ENCODE measurements around the gene PIK3C2A.

The PIK3C2A gene

DNA sequence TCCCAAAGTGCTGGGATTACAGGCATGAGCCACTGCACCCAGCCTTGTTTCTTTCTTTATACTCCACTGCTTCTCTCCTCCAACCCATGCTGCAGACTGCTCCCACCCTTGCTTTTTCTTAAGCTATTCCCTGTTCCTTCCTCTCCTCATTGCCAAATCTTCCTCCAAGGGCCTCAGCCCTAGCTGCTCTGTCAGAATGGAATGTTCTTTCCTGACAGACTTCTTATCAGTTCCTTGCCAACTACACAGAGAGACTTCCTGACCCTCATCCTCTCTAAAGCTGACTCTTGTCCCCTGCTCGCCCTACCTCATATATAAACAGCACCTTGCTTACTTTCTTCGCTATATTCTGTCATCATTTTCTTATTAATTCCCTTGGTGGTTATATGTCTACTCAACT is 16.9 kb upstream of the PIK3C2A start:
- Histone ChIP-seq H3K36me3 (ENCODE audit: insufficient read depth) (no peaks in the 10 kb centered on the region), H3K4me3 (IDR thresholded peaks at IDR 0.05; ENCODE audit: insufficient read depth, low read depth, low read length) (no peak overlapping the region), H3K79me2 (ENCODE audit: insufficient read depth, low read depth) (no peaks in the 10 kb centered on the region), H3K4me1 (ENCODE audit: low read depth, poor library complexity, severe bottlenecking) (peaks cover 2% of the 10 kb centered on the region), H2AFZ (ENCODE audit: low read depth) (no peak overlapping the region), H3K4me2 (no peak overlapping the region), H3K9ac (no peak overlapping the region), H3K27ac (no peak overlapping the region), H4K20me1 (ENCODE audit: insufficient read depth) (no peaks in the 10 kb centered on the region), H3K27me3 (ENCODE audit: insufficient read depth, low read depth) (peaks cover 5% of the 10 kb centered on the region; the same call in 1 of the 2 replicates)
- TF ChIP-seq, protein P1, sequence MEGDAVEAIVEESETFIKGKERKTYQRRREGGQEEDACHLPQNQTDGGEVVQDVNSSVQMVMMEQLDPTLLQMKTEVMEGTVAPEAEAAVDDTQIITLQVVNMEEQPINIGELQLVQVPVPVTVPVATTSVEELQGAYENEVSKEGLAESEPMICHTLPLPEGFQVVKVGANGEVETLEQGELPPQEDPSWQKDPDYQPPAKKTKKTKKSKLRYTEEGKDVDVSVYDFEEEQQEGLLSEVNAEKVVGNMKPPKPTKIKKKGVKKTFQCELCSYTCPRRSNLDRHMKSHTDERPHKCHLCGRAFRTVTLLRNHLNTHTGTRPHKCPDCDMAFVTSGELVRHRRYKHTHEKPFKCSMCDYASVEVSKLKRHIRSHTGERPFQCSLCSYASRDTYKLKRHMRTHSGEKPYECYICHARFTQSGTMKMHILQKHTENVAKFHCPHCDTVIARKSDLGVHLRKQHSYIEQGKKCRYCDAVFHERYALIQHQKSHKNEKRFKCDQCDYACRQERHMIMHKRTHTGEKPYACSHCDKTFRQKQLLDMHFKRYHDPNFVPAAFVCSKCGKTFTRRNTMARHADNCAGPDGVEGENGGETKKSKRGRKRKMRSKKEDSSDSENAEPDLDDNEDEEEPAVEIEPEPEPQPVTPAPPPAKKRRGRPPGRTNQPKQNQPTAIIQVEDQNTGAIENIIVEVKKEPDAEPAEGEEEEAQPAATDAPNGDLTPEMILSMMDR (conservative IDR thresholded peaks at IDR 0.05; ENCODE audit: low read depth, low read length) = no peak

DNA sequence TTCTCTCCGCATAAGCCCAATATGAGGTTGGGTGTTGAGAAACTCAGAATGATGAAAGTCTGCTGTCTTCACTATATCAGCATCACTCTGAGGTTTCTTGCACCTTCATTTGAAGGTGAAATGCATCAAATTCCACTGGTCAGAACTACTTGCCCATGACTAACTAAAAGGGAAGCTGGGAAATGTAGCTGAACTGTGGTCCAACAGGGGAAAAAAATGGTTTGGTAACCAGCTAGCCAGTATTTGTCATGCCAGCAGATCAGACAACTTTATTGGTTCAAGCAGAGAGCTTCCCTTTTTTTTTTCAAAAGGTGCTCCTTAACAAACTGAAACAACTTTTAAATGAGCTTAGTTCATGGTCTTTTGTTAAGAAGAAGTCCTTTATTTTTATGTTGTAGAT is 14.2 kb upstream of the PIK3C2A start:
- no peaks in the 10 kb centered on the region for H3K4me1 ChIP-seq (ENCODE audit: low read depth, poor library complexity, severe bottlenecking)
- no peak overlapping the region for H3K4me2 ChIP-seq
- H3K36me3 ChIP-seq (ENCODE audit: insufficient read depth) = no peaks in the 10 kb centered on the region
- H3K4me3 ChIP-seq (IDR thresholded peaks at IDR 0.05; ENCODE audit: insufficient read depth, low read depth, low read length) = no peak overlapping the region
- H3K27me3 ChIP-seq (ENCODE audit: insufficient read depth, low read depth) = no peaks in the 10 kb centered on the region
- H4K20me1 ChIP-seq (ENCODE audit: insufficient read depth) = no peaks in the 10 kb centered on the region
- no peaks in the 10 kb centered on the region for H3K79me2 ChIP-seq (ENCODE audit: insufficient read depth, low read depth)
- H3K9ac ChIP-seq = no peak overlapping the region
- H2AFZ ChIP-seq (ENCODE audit: low read depth) = no peak overlapping the region
- no peak overlapping the region for H3K27ac ChIP-seq
- TF ChIP-seq, protein P1 (conservative IDR thresholded peaks at IDR 0.05; ENCODE audit: low read depth, low read length) = no peak

DNA sequence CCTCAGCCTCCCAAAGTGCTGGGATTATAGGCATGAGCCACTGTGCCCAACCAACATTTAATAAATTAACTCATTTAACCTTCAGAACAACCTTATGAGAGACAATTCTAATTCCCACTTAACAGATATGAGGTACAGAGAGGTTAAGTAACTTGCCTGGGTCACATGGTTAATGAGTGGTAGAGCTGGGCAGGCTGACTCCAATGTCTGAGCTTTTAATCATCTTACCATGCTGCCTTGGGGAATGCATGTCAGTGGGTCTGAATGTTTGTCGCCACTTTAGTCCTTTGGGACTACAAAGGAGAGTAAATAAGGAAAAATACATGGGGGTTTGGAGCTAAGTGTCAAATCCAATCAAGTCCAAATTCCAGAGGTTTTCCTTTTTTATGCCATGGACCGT is 11.2 kb upstream of the PIK3C2A start:
- H4K20me1 ChIP-seq (ENCODE audit: insufficient read depth) = no peaks in the 10 kb centered on the region
- TF ChIP-seq, protein P1 (conservative IDR thresholded peaks at IDR 0.05; ENCODE audit: low read depth, low read length) = no peak
- H3K36me3 ChIP-seq (ENCODE audit: insufficient read depth) = no peaks in the 10 kb centered on the region
- H3K27me3 ChIP-seq (ENCODE audit: insufficient read depth, low read depth) = no peaks in the 10 kb centered on the region
- H2AFZ ChIP-seq (ENCODE audit: low read depth) = no peak overlapping the region
- H3K4me2 ChIP-seq = no peak overlapping the region
- H3K9ac ChIP-seq = no peak overlapping the region
- no peak overlapping the region for H3K4me3 ChIP-seq (IDR thresholded peaks at IDR 0.05; ENCODE audit: insufficient read depth, low read depth, low read length)
- no peak overlapping the region for H3K27ac ChIP-seq
- no peaks in the 10 kb centered on the region for H3K4me1 ChIP-seq (ENCODE audit: low read depth, poor library complexity, severe bottlenecking)
- no peaks in the 10 kb centered on the region for H3K79me2 ChIP-seq (ENCODE audit: insufficient read depth, low read depth)

DNA sequence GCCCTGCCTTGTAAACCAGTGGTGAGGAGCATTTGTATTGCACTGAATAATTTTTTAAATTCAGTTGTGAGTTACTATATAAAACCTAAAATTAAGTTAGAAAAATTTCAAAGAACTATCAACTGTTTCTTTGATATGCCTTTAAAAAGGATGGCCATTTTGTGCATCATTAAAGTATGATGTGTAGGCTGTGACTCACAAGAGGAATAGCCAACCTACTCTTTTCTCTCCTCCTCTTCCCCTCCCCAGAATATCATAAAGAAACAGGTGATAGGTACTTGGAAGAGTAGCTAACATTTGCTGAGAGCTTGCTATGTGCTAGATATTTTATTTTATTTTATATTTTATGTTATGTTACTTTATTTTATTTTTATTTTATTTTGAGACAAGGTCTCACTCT is 10.6 kb upstream of the PIK3C2A start:
- TF ChIP-seq, protein P1 (conservative IDR thresholded peaks at IDR 0.05; ENCODE audit: low read depth, low read length) = no peak
- Histone ChIP-seq H3K4me2 (no peak overlapping the region), H3K27ac (no peak overlapping the region), H4K20me1 (ENCODE audit: insufficient read depth) (no peaks in the 10 kb centered on the region), H3K36me3 (ENCODE audit: insufficient read depth) (no peaks in the 10 kb centered on the region), H3K4me3 (IDR thresholded peaks at IDR 0.05; ENCODE audit: insufficient read depth, low read depth, low read length) (no peak overlapping the region), H2AFZ (ENCODE audit: low read depth) (no peak overlapping the region), H3K4me1 (ENCODE audit: low read depth, poor library complexity, severe bottlenecking) (no peaks in the 10 kb centered on the region), H3K27me3 (ENCODE audit: insufficient read depth, low read depth) (no peaks in the 10 kb centered on the region), H3K79me2 (ENCODE audit: insufficient read depth, low read depth) (no peaks in the 10 kb centered on the region), H3K9ac (no peak overlapping the region)
